DMS 273 (cell line): ENCODE data around the gene SPEM1.

Experiments
- DNase-seq: peaks from one replicate; lab custom pipeline; 2025; ENCODE audit not compliant: unreplicated experiment; lab: John Stamatoyannopoulos, UW

SPEM1 gene

GRCh38 chr17:7419819-7420610, at the start of gene SPEM1:
TSS of gene SPEM1 (plus strand) at chr17:7420324. CDS start at chr17:7420385, 61 bp downstream.
- no peak for DNase-seq

GRCh38 chr17:7370853-7371252, 49.3 kb upstream of the SPEM1 start:
- DNase-seq = no peak

- no peak for DNase-seq
These were observed 45.8 kb upstream of the SPEM1 start for GRCh38 chr17:7374353-7374752.

GRCh38 chr17:7379134-7379533, 41.0 kb upstream of the SPEM1 start:
- DNase-seq = no peak

- peak; percentile 43 for DNase-seq
These were observed 39.8 kb upstream of the SPEM1 start for GRCh38 chr17:7380321-7380720.

GRCh38 chr17:7380855-7381683, 39.1 kb upstream of the SPEM1 start, which contains the start of gene TNK1:
TSS of gene TNK1 (plus strand) at chr17:7381089. CDS start at chr17:7382927, 1,838 bp downstream.
- peak; percentile 11 for DNase-seq

- no peak for DNase-seq
These were observed 37.2 kb upstream of the SPEM1 start for GRCh38 chr17:7382901-7383300.

GRCh38 chr17:7383371-7383741, 36.8 kb upstream of the SPEM1 start:
- no peak for DNase-seq

GRCh38 chr17:7383742-7384488, 36.2 kb upstream of the SPEM1 start:
- DNase-seq = no peak

GRCh38 chr17:7384489-7385081, 35.5 kb upstream of the SPEM1 start:
- no peak for DNase-seq

GRCh38 chr17:7388856-7389255, 31.3 kb upstream of the SPEM1 start:
- DNase-seq = no peak

GRCh38 chr17:7389924-7390910, 29.9 kb upstream of the SPEM1 start:
- DNase-seq = no peak

- DNase-seq = no peak
These were observed 28.8 kb upstream of the SPEM1 start for GRCh38 chr17:7391307-7391706.

GRCh38 chr17:7392696-7393612, 27.2 kb upstream of the SPEM1 start:
- no peak for DNase-seq

GRCh38 chr17:7393613-7394451, 26.3 kb upstream of the SPEM1 start:
- peak; percentile 68 for DNase-seq

- DNase-seq = peak; percentile 84
These were observed 25.5 kb upstream of the SPEM1 start, which contains the start of gene PLSCR3 for GRCh38 chr17:7394452-7395191. TSS of gene PLSCR3 (minus strand) at chr17:7394525. CDS start at chr17:7394110, 415 bp downstream.

- DNase-seq = no peak
These were observed 24.0 kb upstream of the SPEM1 start for GRCh38 chr17:7396147-7396546.
